Naive B cell (primary cell): ENCODE measurements around the gene ASTL. TPM values are rescaled to one million over a fixed set of nuclear protein-coding genes. Genes with fewer than 3 reads are reported as not detected.
A peak's percentile ranks its signal among the peaks of the same experiment; 100 is the strongest.

Experiments
- ATAC-seq, 2 donors: fragments of 150-1000 bp; cut with Tn5 transposase; 2 replicates each; pipeline ENCODE4 v1.10.0; 2021; ENCODE audit warnings: low read depth in 2 of 2, mild to moderate bottlenecking in 2 of 2, moderate library complexity in 2 of 2
- DNase-seq: peaks from one replicate; pipeline ENCODE4 v3.0.0; 2022
- H3K27ac Mint-ChIP-seq, 6 donors: one replicate each; pipeline ENCODE4 v1.8.0; 2020 to 2022; ENCODE audit warnings: mild to moderate bottlenecking in 6 of 6, mixed read lengths in 6 of 6, moderate library complexity in 5 of 6, inconsistent platforms in 2 of 6
- H3K27me3 Mint-ChIP-seq, 3 donors: one replicate each; pipeline ENCODE4 v1.8.0; 2021 to 2022; ENCODE audit warnings: mixed read lengths in 3 of 3, mild to moderate bottlenecking in 1 of 3
- H3K36me3 Mint-ChIP-seq, 2 donors: one replicate each; pipeline ENCODE4 v1.8.0; 2020 to 2022; ENCODE audit warnings: mixed read lengths in 2 of 2, inconsistent platforms in 1 of 2, mild to moderate bottlenecking in 1 of 2
- H3K4me1 Mint-ChIP-seq, 3 donors: one replicate each; pipeline ENCODE4 v1.8.0; 2020 to 2022; ENCODE audit warnings: mixed read lengths in 3 of 3, inconsistent platforms in 1 of 3, mild to moderate bottlenecking in 1 of 3, moderate library complexity in 1 of 3
- H3K4me3 Mint-ChIP-seq, 8 donors: one replicate each; pipeline ENCODE4 v1.8.0; 2020 to 2022; ENCODE audit warnings: mild to moderate bottlenecking in 8 of 8, mixed read lengths in 8 of 8, moderate library complexity in 8 of 8, inconsistent platforms in 2 of 8
- H3K9me3 Mint-ChIP-seq, 7 donors: one replicate each; pipeline ENCODE4 v1.8.0; 2020 to 2022; ENCODE audit warnings: mixed read lengths in 7 of 7, mild to moderate bottlenecking in 5 of 7, inconsistent platforms in 2 of 7, moderate library complexity in 1 of 7
- polyA plus RNA-seq, 6 donors: library from polyadenylated mRNA; unstranded; fragments of 300-500 nt; fragmentation: Illumina TruSeq; gene quantifications; one replicate each; pipeline ENCODE4 v1.2.3, GENCODE V29; 2021; ENCODE audit warnings: low read depth in 6 of 6

The ASTL gene
- polyA plus RNA-seq, 6 donors from 2014 or later, result not detected

DNA sequence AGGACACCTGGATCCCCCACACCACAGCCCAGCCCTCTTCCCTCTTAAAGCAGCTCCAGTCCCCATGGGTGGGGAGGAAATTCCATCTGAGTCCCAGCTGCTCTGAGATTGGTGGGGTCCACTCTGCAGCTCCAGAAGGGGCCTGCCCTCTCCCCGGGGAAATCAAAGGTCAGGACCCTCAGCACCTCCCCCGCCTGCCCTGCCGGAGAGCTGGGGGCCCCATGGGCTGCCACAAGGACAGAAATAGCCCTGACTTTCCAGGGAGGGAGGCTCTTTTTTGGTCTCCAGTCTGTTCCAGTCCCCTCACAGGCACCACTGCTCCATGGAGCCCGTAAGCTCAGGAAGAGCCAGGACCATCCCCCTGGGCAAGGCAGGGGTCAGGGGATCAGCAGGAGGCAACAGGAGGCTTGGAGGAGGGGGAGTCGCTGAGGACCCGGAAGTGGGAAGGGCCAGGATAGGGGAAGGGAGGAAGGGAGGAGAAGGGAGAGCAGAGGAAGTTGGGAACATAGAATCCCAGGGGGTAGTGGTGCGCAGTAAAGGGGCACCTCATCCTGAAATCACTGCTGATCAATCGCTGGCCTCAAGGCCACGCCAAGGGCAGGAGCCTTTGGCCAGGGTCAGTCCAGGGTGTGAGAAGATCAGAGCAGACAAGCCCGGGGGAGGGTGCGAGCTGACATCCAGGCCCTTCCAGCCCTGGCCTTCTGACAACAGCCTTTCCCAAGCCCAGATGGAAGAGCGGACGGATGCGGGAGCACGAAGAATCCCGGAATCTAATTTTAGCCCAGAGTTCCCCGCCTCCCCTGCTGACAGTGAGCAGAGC is 29.6 kb downstream of the ASTL start:
- DNase-seq, result no peak
- ATAC-seq, result no peak
- no peak overlapping the region for H3K27ac Mint-ChIP-seq

DNA sequence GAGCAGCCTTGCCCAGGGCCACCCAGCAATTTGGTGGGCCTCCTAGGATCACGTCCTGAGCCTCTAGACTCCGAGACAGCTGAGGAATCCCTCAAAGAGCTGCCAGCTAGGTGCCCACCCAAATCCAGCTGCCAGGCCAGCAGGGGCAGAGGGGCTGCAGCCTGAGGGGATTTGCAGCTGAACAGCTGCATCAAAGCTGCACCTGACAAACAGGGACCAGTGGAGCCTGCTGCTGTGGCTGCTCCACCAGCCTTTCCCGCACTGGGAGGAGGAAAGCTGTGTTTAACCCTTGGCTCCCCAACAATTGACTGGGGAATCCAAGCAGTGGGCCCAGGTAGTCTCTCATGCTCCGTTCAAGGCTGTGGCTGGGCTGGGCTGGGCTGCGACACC is 30.2 kb downstream of the ASTL start:
- H3K4me1 Mint-ChIP-seq, result peaks cover 0 to 12% (median 7%) of the 10 kb centered on the region in 3 donors
- H3K27me3 Mint-ChIP-seq, result peaks cover 0 to 21% (median 16%) of the 10 kb centered on the region in 3 donors
- H3K27ac Mint-ChIP-seq, result no peak overlapping the region
- H3K4me3 Mint-ChIP-seq, result no peak overlapping the region
- H3K9me3 Mint-ChIP-seq, result peaks cover 6 to 19% (median 10%) of the 10 kb centered on the region in 7 donors
- H3K36me3 Mint-ChIP-seq, result peaks cover 0 to 20% of the 10 kb centered on the region in 2 donors
- DNase-seq (no peak), ATAC-seq (no peak)

More for the DNA sequence above, 29.6 kb downstream of the ASTL start:
- peaks cover 0 to 12% (median 6%) of the 10 kb centered on the region in 3 donors for H3K4me1 Mint-ChIP-seq
- H3K9me3 Mint-ChIP-seq, result peaks cover 6 to 19% (median 10%) of the 10 kb centered on the region in 7 donors
- peak overlapping the region in 1 of 8 donors; percentile 42 for H3K4me3 Mint-ChIP-seq
- peaks cover 0 to 21% (median 16%) of the 10 kb centered on the region in 3 donors for H3K27me3 Mint-ChIP-seq
- peaks cover 0 to 20% of the 10 kb centered on the region in 2 donors for H3K36me3 Mint-ChIP-seq

DNA sequence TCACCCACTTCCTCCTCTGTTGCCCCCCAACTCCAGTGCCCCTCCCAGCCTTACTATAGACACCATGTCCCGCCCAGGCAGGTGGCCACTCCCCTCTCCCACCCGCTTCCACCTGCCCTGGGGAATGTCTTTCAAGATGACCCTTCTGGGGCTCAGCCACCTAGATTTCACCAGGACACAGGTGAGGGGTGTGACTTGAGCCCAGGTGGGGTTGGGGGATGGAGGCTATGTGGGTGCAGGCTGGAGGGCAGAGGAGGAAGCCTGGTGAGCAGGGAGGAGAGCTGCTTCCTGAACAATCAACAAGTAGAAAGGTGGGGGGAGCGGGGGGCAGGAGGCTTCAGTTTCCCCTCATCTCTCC is 30.6 kb downstream of the ASTL start:
- peaks cover 0 to 21% (median 16%) of the 10 kb centered on the region in 3 donors for H3K27me3 Mint-ChIP-seq
- peaks cover 6 to 19% (median 10%) of the 10 kb centered on the region in 7 donors for H3K9me3 Mint-ChIP-seq
- ATAC-seq, result no peak
- no peak overlapping the region for H3K4me3 Mint-ChIP-seq
- no peak overlapping the region for H3K27ac Mint-ChIP-seq
- H3K4me1 Mint-ChIP-seq, result peaks cover 0 to 12% (median 7%) of the 10 kb centered on the region in 3 donors
- H3K36me3 Mint-ChIP-seq, result peaks cover 0 to 20% of the 10 kb centered on the region in 2 donors
- no peak for DNase-seq

DNA sequence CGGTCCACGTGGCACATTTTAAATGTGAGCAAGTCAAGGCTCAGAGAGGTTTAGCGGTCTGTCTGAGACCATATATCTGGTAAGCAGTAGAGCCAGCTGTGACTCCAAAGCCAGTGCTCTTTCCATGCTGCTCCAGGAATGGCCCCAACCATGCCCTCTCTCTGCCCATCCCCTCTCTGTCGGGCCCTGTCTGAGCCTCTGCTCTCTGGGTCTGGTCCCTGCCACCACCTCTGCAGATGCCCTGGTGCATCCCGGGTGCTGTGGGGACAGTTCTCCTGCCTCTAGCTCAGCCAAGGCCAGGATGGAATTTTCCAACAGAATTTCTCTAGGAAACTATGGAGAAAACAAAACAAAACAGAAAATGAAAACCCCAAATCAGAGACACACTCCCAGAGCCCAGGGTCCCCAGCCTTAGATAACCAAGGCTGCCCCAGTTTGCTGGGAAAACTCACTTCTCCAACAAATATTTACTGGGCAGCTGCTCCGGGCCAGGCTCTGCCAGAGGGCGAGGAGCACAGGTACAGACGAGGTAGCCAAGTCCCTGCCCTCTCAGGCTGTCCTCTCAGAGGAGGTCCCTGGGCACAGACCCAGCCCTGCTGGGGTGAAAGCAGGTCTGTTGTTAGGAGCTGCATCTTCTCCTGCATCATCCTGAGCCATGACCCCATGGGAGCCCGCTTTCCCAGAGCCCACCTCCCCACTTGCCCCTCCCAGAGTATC is 31.2 kb downstream of the ASTL start:
- no peak for DNase-seq
- Mint-ChIP-seq H3K27ac (no peak overlapping the region), H3K4me1 (peaks cover 0 to 12% (median 7%) of the 10 kb centered on the region in 3 donors), H3K9me3 (peaks cover 6 to 19% (median 10%) of the 10 kb centered on the region in 7 donors), H3K36me3 (peaks cover 0 to 20% of the 10 kb centered on the region in 2 donors), H3K4me3 (no peak overlapping the region), H3K27me3 (peaks cover 0 to 21% (median 16%) of the 10 kb centered on the region in 3 donors)
- ATAC-seq, result no peak

DNA sequence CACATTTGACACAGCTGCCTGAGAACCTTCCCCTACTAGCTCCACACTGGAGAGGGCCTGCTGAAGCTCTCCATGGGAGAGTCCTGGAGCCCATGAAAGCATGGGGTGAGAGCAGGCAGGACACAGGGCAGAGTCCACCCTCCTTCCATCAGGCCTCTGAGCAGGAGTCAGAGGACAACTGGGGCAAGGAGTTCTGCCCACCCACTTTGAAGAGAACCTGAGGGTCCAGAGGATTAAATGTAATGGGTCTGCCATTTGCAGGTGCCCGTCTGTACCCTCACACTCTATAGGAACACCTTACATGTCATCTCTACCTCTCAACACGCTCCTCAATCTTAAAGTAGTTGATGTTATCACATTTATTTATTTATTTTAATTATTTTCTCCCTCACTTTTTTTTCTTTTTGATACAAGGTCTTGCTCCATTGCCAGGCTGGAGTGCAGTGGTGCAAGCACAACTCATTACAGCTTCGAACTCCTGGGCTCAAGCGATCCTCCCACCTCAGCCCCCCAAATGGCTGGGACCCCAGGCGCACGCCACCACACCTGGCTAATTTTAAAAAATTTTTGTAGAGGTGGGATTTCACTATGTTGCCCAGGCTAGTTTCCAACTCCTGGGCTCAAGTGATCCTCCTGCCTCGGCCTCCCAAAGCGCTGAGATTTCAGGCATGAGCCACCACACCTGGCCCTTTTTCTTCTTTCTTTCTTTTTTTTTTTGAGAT is 32.1 kb downstream of the ASTL start:
- Mint-ChIP-seq H3K27me3 (peaks cover 0 to 21% (median 16%) of the 10 kb centered on the region in 3 donors), H3K36me3 (peaks cover 0 to 20% of the 10 kb centered on the region in 2 donors), H3K27ac (peak overlapping the region in 1 of 6 donors; percentile 38), H3K9me3 (peaks cover 6 to 19% (median 10%) of the 10 kb centered on the region in 7 donors), H3K4me3 (peak overlapping the region in 2 of 8 donors; percentile 29 to 68), H3K4me1 (peaks cover 0 to 12% (median 7%) of the 10 kb centered on the region in 3 donors)
- no peak for ATAC-seq
- no peak for DNase-seq

DNA sequence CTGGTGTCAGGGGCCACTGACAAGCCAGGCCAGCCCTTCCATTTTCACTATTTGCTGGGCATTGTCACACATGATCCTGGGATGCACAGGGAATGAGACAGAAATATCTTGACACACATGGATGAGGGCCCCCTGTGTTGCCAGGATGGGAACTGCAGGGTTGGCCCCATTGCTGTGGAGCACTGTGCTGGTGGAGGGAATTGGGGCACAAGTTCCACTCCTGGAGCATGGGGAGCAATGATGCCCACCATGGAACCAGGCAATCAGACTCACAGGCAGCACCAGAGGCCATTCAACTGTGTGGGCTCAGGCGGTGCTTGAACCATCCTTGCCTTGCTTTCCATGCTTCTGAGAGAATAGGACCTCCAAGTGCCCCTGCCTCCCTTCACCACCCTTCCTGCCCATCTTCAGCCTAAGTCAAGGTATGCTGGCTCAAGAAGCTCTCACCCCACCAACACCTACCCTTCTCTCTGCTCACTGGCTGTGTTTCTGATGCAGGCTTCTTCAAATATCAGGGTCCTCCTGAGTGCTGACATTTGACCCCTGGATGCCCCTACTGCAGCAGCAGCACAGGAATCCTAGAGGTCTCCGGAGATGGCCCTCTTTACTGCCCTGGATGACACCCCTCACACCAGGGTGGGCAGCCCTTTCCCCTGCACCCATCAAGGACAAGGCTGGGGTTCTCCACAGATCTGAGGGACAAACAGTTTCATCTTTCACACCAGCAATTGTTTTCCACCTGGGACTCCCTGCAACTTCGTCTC is 33.0 kb downstream of the ASTL start:
- no peak for ATAC-seq
- H3K27me3 Mint-ChIP-seq, result peaks cover 0 to 21% (median 16%) of the 10 kb centered on the region in 3 donors
- peaks cover 0 to 12% (median 7%) of the 10 kb centered on the region in 3 donors for H3K4me1 Mint-ChIP-seq
- no peak overlapping the region for H3K4me3 Mint-ChIP-seq
- peaks cover 6 to 19% (median 10%) of the 10 kb centered on the region in 7 donors for H3K9me3 Mint-ChIP-seq
- DNase-seq, result no peak
- peaks cover 0 to 20% of the 10 kb centered on the region in 2 donors for H3K36me3 Mint-ChIP-seq
- peak overlapping the region in 1 of 6 donors; percentile 66 for H3K27ac Mint-ChIP-seq

DNA sequence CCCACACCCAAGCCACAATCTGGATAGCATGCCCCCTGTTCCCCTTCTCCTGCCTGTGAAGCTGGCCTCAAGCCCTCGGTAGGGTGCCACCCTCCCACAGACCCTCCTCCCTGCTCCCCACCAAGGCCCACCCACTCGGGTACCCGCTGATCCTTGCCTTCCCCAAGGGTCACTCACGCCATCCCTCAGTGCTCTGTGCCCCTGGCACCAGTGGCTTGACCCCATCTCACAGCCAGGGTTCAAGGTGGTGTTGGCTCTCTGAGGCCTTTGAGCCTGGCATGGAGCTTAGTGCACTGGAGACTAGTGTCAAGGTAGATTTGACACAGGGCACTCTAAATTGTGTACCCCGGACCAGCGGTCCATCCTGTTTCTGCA is 33.8 kb downstream of the ASTL start:
- Mint-ChIP-seq H3K4me1 (peaks cover 0 to 12% (median 7%) of the 10 kb centered on the region in 3 donors), H3K27ac (no peak overlapping the region), H3K27me3 (peaks cover 0 to 20% (median 16%) of the 10 kb centered on the region in 3 donors), H3K4me3 (peak overlapping the region in 1 of 8 donors; percentile 37), H3K36me3 (peaks cover 0 to 20% of the 10 kb centered on the region in 2 donors), H3K9me3 (peaks cover 6 to 19% (median 10%) of the 10 kb centered on the region in 7 donors)
- ATAC-seq (no peak), DNase-seq (no peak)

DNA sequence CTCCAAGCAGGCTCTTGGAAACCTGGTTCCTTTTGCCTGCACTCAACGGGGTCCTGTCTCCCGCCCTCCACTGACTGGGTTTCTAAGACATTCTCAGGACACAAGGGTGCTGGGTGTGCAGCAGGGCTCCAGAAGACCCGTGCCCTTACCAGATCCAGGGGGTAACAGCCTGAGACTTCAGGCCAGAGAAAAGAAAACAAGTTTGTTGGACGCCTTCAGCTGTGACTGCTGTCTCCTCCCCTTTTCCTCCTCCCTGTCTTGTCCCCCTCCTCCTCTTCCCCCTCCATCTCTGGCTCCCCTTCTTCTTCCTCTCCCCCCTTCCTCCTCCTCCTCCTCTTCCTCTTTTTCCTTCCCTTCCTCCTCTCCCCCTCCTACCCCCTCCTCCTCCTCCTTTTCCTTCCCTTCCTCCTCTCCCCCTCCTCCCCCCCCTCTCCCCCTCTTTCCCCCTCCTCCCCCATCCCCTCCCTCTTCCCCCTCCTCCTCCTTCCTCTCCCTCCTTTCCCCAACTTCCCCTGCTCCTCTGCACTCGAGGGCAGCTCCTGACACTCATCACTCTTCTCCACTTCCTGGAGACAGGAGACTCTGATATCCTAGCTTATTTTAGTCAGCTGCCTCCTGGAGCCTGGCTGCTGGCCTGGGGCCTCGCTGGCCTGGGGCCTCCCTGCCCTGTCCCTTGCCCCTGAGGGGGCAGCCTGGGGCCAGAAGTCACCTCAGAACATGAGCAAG is 34.4 kb downstream of the ASTL start:
- peaks cover 0 to 20% of the 10 kb centered on the region in 2 donors for H3K36me3 Mint-ChIP-seq
- H3K9me3 Mint-ChIP-seq, result peaks cover 6 to 19% (median 10%) of the 10 kb centered on the region in 7 donors
- peaks cover 0 to 12% (median 7%) of the 10 kb centered on the region in 3 donors for H3K4me1 Mint-ChIP-seq
- DNase-seq, result no peak
- no peak overlapping the region for H3K4me3 Mint-ChIP-seq
- no peak for ATAC-seq
- H3K27me3 Mint-ChIP-seq, result peaks cover 0 to 15% (median 14%) of the 10 kb centered on the region in 3 donors
- H3K27ac Mint-ChIP-seq, result peak overlapping the region in 1 of 6 donors; percentile 42

DNA sequence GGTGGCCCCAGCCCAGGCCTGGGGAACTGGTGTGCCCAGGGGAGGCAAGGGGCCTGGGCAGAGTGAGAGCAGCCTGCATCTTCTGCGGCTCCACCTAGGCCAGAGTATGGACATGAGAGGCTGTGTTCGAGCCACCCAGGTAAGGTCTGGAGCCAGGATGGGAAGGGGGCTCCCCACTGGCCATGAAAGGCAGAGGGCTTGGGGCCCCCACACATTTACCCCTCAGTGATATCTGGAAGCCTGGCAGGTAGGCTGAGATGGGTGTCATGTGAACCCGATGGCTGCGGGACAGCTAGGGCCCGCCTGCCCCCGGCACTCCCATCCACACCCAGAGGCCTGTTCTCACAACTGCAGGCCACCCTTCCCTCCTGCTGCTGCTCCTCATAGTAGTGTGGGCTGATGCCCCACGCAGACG is 35.1 kb downstream of the ASTL start:
- H3K4me3 Mint-ChIP-seq, result no peak overlapping the region
- H3K9me3 Mint-ChIP-seq, result peaks cover 6 to 19% (median 10%) of the 10 kb centered on the region in 7 donors
- H3K27ac Mint-ChIP-seq, result no peak overlapping the region
- ATAC-seq, result no peak
- H3K4me1 Mint-ChIP-seq, result peaks cover 0 to 12% (median 7%) of the 10 kb centered on the region in 3 donors
- H3K36me3 Mint-ChIP-seq, result peaks cover 0 to 20% of the 10 kb centered on the region in 2 donors
- DNase-seq, result no peak
- peaks cover 2 to 8% (median 8%) of the 10 kb centered on the region in 3 donors for H3K27me3 Mint-ChIP-seq

DNA sequence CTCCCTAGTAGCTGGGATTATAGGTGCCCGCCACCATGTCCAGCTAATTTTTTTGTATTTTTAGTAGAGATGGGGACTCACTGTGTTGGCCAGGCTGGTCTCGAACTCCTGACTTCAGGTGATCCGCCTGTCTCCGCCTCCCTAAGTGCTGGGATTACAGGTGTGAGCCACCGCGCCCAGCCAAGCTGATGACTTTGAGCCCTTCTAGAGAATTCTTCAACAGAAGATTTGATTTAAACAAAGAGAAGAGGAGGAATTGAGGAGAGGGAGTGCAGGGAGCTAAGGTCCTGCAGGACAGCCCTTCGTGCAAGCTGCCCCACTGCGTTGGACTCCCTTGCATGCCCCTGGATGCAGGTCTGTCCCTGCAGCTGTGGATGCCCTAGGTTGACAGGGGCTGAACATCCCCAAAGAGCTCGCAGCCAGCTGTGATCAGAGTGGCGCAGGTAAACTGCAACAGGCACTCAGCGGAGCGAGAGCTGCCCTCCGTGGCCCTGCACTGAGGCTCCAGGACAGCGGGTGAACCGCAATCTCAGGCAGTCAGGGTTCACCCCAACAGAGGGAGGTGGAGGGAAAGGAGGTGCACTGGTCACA is 35.6 kb downstream of the ASTL start:
- peaks cover 3 to 4% (median 3%) of the 10 kb centered on the region in 3 donors for H3K27me3 Mint-ChIP-seq
- H3K9me3 Mint-ChIP-seq, result peaks cover 6 to 19% (median 10%) of the 10 kb centered on the region in 7 donors
- ATAC-seq (no peak), DNase-seq (no peak)
- H3K4me1 Mint-ChIP-seq, result peaks cover 0 to 9% (median 5%) of the 10 kb centered on the region in 3 donors
- H3K27ac Mint-ChIP-seq, result peak overlapping the region in 1 of 6 donors; percentile 57
- H3K4me3 Mint-ChIP-seq, result peak overlapping the region in 1 of 8 donors; percentile 22
- peaks cover 0 to 20% of the 10 kb centered on the region in 2 donors for H3K36me3 Mint-ChIP-seq

DNA sequence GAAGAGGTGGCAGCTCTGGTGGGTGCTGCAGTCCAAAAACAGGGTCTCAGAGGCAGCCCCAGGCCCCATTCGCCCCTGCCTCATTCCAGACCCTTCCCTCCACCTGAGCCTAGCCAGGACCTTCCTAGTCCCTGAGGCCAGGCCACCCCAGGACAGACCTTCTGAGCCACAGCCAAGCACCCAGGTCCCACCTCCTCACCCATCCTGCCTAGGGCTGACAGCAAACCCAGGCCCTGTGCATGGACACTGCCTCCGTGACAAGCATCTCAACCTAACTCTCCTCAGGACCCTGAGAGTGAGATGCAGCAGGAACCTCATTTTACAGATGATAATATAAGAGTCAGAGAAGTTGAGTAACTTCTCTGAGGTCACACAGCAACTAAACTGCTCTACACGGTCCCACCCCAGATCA is 37.4 kb downstream of the ASTL start:
- no peak overlapping the region for H3K4me3 Mint-ChIP-seq
- H3K9me3 Mint-ChIP-seq, result peaks cover 5 to 13% (median 10%) of the 10 kb centered on the region in 7 donors
- no peak overlapping the region for H3K27ac Mint-ChIP-seq
- DNase-seq, result no peak
- H3K36me3 Mint-ChIP-seq, result peaks cover 0 to 13% of the 10 kb centered on the region in 2 donors
- H3K27me3 Mint-ChIP-seq, result peaks cover 0 to 3% (median 0%) of the 10 kb centered on the region in 3 donors
- no peak for ATAC-seq
- H3K4me1 Mint-ChIP-seq, result peaks cover 0 to 7% (median 5%) of the 10 kb centered on the region in 3 donors
